KMS-11 (cell line): Measurements from ENCODE around the gene ANO9.

Experiments
- H2AFZ ChIP-seq: fragments of 200-600 bp; sonication (generic); 2 replicates; pipeline ENCODE4 v1.6.1; 2016; ENCODE audit warnings: antibody characterized with exemption, mixed run types, low read depth
- H3K27ac ChIP-seq: fragments of 200-600 bp; sonication (generic); 2 replicates; pipeline ENCODE4 v1.6.1; 2016; ENCODE audit warnings: mild to moderate bottlenecking, mixed run types
- H3K27me3 ChIP-seq: fragments of 200-600 bp; sonication (generic); 2 replicates; pipeline ENCODE4 v1.6.1; 2017; ENCODE audit warnings: mild to moderate bottlenecking, low read depth, mixed run types, moderate library complexity; ENCODE audit not compliant: insufficient read depth
- H3K36me3 ChIP-seq: fragments of 200-600 bp; sonication (generic); 2 replicates; pipeline ENCODE4 v1.6.1; 2017; ENCODE audit warnings: mild to moderate bottlenecking, mixed run types; ENCODE audit not compliant: insufficient read depth
- H3K4me1 ChIP-seq: fragments of 200-600 bp; sonication (generic); 2 replicates; pipeline ENCODE4 v1.6.1; 2016; ENCODE audit warnings: mild to moderate bottlenecking, low read depth, mixed run types; ENCODE audit not compliant: poor library complexity, severe bottlenecking
- H3K4me2 ChIP-seq: fragments of 200-600 bp; sonication (generic); 2 replicates; pipeline ENCODE4 v1.7.0; 2016; ENCODE audit warnings: mild to moderate bottlenecking, mixed run types
- H3K4me3 ChIP-seq: fragments of 200-600 bp; sonication (generic); IDR thresholded peaks from 2 replicates; pipeline ENCODE4 v1.6.1; 2017; ENCODE audit warnings: low read depth, low read length, mixed read lengths; ENCODE audit not compliant: insufficient read depth
- H3K79me2 ChIP-seq: fragments of 200-600 bp; sonication (generic); 2 replicates; pipeline ENCODE4 v1.6.1; 2016; ENCODE audit warnings: low read depth, mixed run types; ENCODE audit not compliant: insufficient read depth
- H3K9ac ChIP-seq: fragments of 200-600 bp; sonication (generic); 2 replicates; pipeline ENCODE4 v1.6.1; 2016; ENCODE audit warnings: mild to moderate bottlenecking, mixed run types
- H4K20me1 ChIP-seq: fragments of 200-600 bp; sonication (generic); 2 replicates; pipeline ENCODE4 v1.6.1; 2016; ENCODE audit warnings: mild to moderate bottlenecking, mixed run types; ENCODE audit not compliant: insufficient read depth
- CTCF ChIP-seq: fragments of 200-600 bp; sonication (generic); conservative IDR thresholded peaks from 2 replicates; pipeline ENCODE4 v1.6.1; 2017; ENCODE audit warnings: low read depth, mild to moderate bottlenecking, antibody characterized with exemption, low read length, moderate library complexity, mixed read lengths

ANO9 gene

GRCh38 chr11:409600-410483, 32.0 kb downstream of the ANO9 start:
- TF ChIP-seq CTCF: no peak

GRCh38 chr11:409008-409599, 32.7 kb downstream of the ANO9 start:
- TF ChIP-seq CTCF: no peak
- Histone ChIP-seq H3K4me3 (no peak overlapping the region), H4K20me1 (no peaks in the 10 kb centered on the region), H3K79me2 (no peaks in the 10 kb centered on the region), H3K27ac (no peak overlapping the region), H3K27me3 (peaks cover 19% of the 10 kb centered on the region), H2AFZ (no peak overlapping the region), H3K36me3 (no peaks in the 10 kb centered on the region), H3K4me1 (peaks cover 4% of the 10 kb centered on the region), H3K9ac (no peak overlapping the region), H3K4me2 (no peak overlapping the region)

More at GRCh38 chr11:409600-410483, 32.0 kb downstream of the ANO9 start:
- Histone ChIP-seq H3K4me1 (peaks cover 4% of the 10 kb centered on the region), H4K20me1 (no peaks in the 10 kb centered on the region), H3K79me2 (no peaks in the 10 kb centered on the region), H3K9ac (no peak overlapping the region), H3K36me3 (no peaks in the 10 kb centered on the region), H3K27ac (no peak overlapping the region), H2AFZ (no peak overlapping the region), H3K27me3 (peaks cover 26% of the 10 kb centered on the region), H3K4me3 (no peak overlapping the region), H3K4me2 (no peak overlapping the region)

- H3K79me2 ChIP-seq: no peaks in the 10 kb centered on the region
- H3K4me1 ChIP-seq: peaks cover 4% of the 10 kb centered on the region
- no peak overlapping the region for H3K4me2 ChIP-seq
- no peak for TF ChIP-seq CTCF
- H3K9ac ChIP-seq: no peak overlapping the region
- H3K27ac ChIP-seq: no peak overlapping the region
- no peak overlapping the region for H3K4me3 ChIP-seq
- no peaks in the 10 kb centered on the region for H4K20me1 ChIP-seq
- H2AFZ ChIP-seq: no peak overlapping the region
- peaks cover 19% of the 10 kb centered on the region for H3K27me3 ChIP-seq
- no peaks in the 10 kb centered on the region for H3K36me3 ChIP-seq
Measured at GRCh38 chr11:408154-409007, 33.4 kb downstream of the ANO9 start.

- Histone ChIP-seq H3K79me2 (no peaks in the 10 kb centered on the region), H3K36me3 (no peaks in the 10 kb centered on the region), H3K27me3 (peaks cover 13% of the 10 kb centered on the region), H3K4me1 (peaks cover 4% of the 10 kb centered on the region), H3K4me2 (no peak overlapping the region), H2AFZ (no peak overlapping the region), H3K27ac (no peak overlapping the region), H3K4me3 (no peak overlapping the region), H3K9ac (no peak overlapping the region), H4K20me1 (no peaks in the 10 kb centered on the region)
- no peak for TF ChIP-seq CTCF
Measured at GRCh38 chr11:407651-408123, 34.1 kb downstream of the ANO9 start.
